B cell (primary cell): ENCODE measurements around the gene RFXAP. TPM values are rescaled to one million over a fixed set of nuclear protein-coding genes. Genes with fewer than 3 reads are reported as not detected.

Experiments
- ATAC-seq: fragments of 200-7000 bp; cut with Tn5 transposase; one replicate; pipeline ENCODE4 v1.10.0; 2021; ENCODE audit warnings: low read depth, mild to moderate bottlenecking, moderate number of reproducible peaks, moderate library complexity
- CTCF ChIA-PET: fragments of 350-600 bp; sonication (Branson Sonifier 250); formaldehyde crosslinking; loops from one replicate; lab custom pipeline; 2021; ENCODE audit warnings: antibody characterized with exemption, inconsistent platforms; lab: Charles Lee
- POLR2A ChIA-PET: fragments of 350-600 bp; sonication (Branson Sonifier 250); formaldehyde crosslinking; loops from one replicate; lab custom pipeline; 2021; ENCODE audit warnings: antibody characterized with exemption; lab: Charles Lee
- DNase-seq: peaks from one replicate; pipeline ENCODE4 v3.0.0; 2013
- H2AFZ ChIP-seq: 2 replicates; pipeline ENCODE4 v1.6.1; 2012; ENCODE audit warnings: mild to moderate bottlenecking, low read depth, low read length; ENCODE audit not compliant: insufficient read depth, poor library complexity, severe bottlenecking
- H3K27ac ChIP-seq, 2 donors: 1 replicate in 1 of 2; 2 replicates in 1 of 2; pipeline ENCODE4 v1.5.1; 2012 to 2013; ENCODE audit warnings: low read length in 2 of 2, mild to moderate bottlenecking in 2 of 2, moderate library complexity in 1 of 2
- H3K27me3 ChIP-seq, 4 experiments: fragments of 200-600 bp in 1 of 4; sonication (generic) in 1 of 4; replicated peaks in 1 of 4; 1 replicate in 2 of 4; 2 replicates in 2 of 4; pipeline versions ENCODE4 v1.6.1 to v1.7.0; 2013 to 2016; ENCODE audit warnings: low read length in 3 of 4, mild to moderate bottlenecking in 2 of 4, mixed read lengths in 1 of 4, moderate library complexity in 1 of 4; ENCODE audit not compliant: insufficient read depth in 4 of 4, control insufficient read depth in 3 of 4; ENCODE audit errors: control extremely low read depth in 1 of 4
- H3K36me3 ChIP-seq, 2 experiments: replicated peaks in 1 of 2; 1 replicate in 1 of 2; 2 replicates in 1 of 2; pipeline versions ENCODE4 v1.6.1 to v1.7.1; 2013; ENCODE audit warnings: low read length in 1 of 2; ENCODE audit not compliant: insufficient read depth in 2 of 2, control insufficient read depth in 1 of 2; ENCODE audit errors: control extremely low read depth in 1 of 2, extremely low read depth in 1 of 2
- H3K4me1 ChIP-seq, 2 donors: fragments of 200-600 bp in 1 of 2; sonication (generic) in 1 of 2; 1 replicate in 1 of 2; 2 replicates in 1 of 2; pipeline versions ENCODE4 v1.5.1 to v1.6.1; 2013 to 2017; ENCODE audit warnings: low read length in 2 of 2; ENCODE audit not compliant: control insufficient read depth in 2 of 2, insufficient read depth in 2 of 2
- H3K4me2 ChIP-seq: replicated peaks from 2 replicates; pipeline ENCODE3; 2012; ENCODE audit warnings: mild to moderate bottlenecking, low read depth, low read length; ENCODE audit not compliant: poor library complexity, severe bottlenecking
- H3K4me3 ChIP-seq, 5 experiments: fragments of 200-600 bp in 1 of 5; sonication (generic) in 1 of 5; 1 replicate in 3 of 5; 2 replicates in 2 of 5; pipeline versions ENCODE4 v1.5.1 to v1.7.0; 2011 to 2016; ENCODE audit warnings: low read length in 4 of 5, mild to moderate bottlenecking in 4 of 5, low read depth in 2 of 5, control low read depth in 1 of 5, moderate library complexity in 1 of 5; ENCODE audit not compliant: insufficient read depth in 1 of 5; ENCODE audit errors: control extremely low read depth in 1 of 5, extremely low read depth in 1 of 5
- H3K79me2 ChIP-seq: fragments of 200-600 bp; sonication (generic); one replicate; pipeline ENCODE4 v1.6.0; 2016; ENCODE audit warnings: low read length; ENCODE audit not compliant: control insufficient read depth, insufficient read depth
- H3K9ac ChIP-seq: fragments of 200-600 bp; sonication (generic); 2 replicates; pipeline ENCODE4 v1.6.1; 2017; ENCODE audit warnings: mild to moderate bottlenecking, low read length, moderate library complexity
- H3K9me3 ChIP-seq, 3 donors: one replicate each; pipeline versions ENCODE4 v1.6.1 to v1.7.1; 2013; ENCODE audit warnings: low read length in 2 of 3; ENCODE audit not compliant: control insufficient read depth in 2 of 3, insufficient read depth in 1 of 3; ENCODE audit errors: control extremely low read depth in 1 of 3
- H4K20me1 ChIP-seq: 2 replicates; pipeline ENCODE4 v1.6.0; 2012; ENCODE audit warnings: mild to moderate bottlenecking, low read length; ENCODE audit not compliant: insufficient read depth, control insufficient read depth, poor library complexity, severe bottlenecking
- H3K27ac Mint-ChIP-seq: one replicate; pipeline ENCODE4 v1.8.0; 2021; ENCODE audit warnings: mixed read lengths
- H3K27me3 Mint-ChIP-seq: one replicate; pipeline ENCODE4 v1.8.0; 2021; ENCODE audit warnings: mixed read lengths
- H3K4me1 Mint-ChIP-seq: one replicate; pipeline ENCODE4 v1.8.0; 2021; ENCODE audit warnings: mixed read lengths
- H3K4me3 Mint-ChIP-seq: one replicate; pipeline ENCODE4 v1.8.0; 2021; ENCODE audit warnings: mixed read lengths
- H3K9me3 Mint-ChIP-seq: one replicate; pipeline ENCODE4 v1.8.0; 2022; ENCODE audit warnings: mixed read lengths; ENCODE audit not compliant: insufficient read depth
- CTCF ChIP-seq: fragments of 200-600 bp; IDR thresholded peaks from one replicate; pipeline ENCODE4 v1.8.0; 2022; ENCODE audit warnings: antibody characterized with exemption, mild to moderate bottlenecking
- EZH2 ChIP-seq: IDR thresholded peaks from 2 replicates; pipeline ENCODE4 v1.6.1; 2012; ENCODE audit warnings: borderline replicate concordance, low read depth, mild to moderate bottlenecking, moderate library complexity, low read length; ENCODE audit not compliant: insufficient read depth, poor library complexity, severe bottlenecking
- WGBS: methylation state at CpG from one replicate; pipeline ENCODE4 v1.1.5; 2013; ENCODE audit warnings: missing lambda C conversion rate; ENCODE audit not compliant: insufficient coverage; 5-methylcytosine and 5-hydroxymethylcytosine counted together
- intact Hi-C: fragments of 100-400 bp; cut with micrococcal nuclease; formaldehyde crosslinking; loops from one replicate; pipeline ENCODE4 v1.10.0; 2022
- polyA plus RNA-seq: library from polyadenylated mRNA; depleted of rRNA; stranded (reverse); fragments of >200 nt; gene quantifications from 2 replicates; pipeline ENCODE4 v1.2.3, GENCODE V29; 2012
- total RNA-seq, 2 donors: library from RNA; stranded (reverse); fragments of 120-200 nt in 1 of 2; gene quantifications; 1 replicate in 1 of 2; 2 replicates in 1 of 2; pipeline versions ENCODE4 v1.2.3 to v1.2.4, GENCODE V29; 2013 to 2022

The RFXAP gene
- total and polyA plus RNA-seq, 2 donors (not counting 1 experiment from before 2014, with no cell fraction given), result 6.6 to 13.5 TPM

GRCh38 chr13:36839281-36839680, 20.3 kb downstream of the RFXAP start:
- Mint-ChIP-seq H3K27me3 (no peaks in the 10 kb centered on the region), H3K27ac (no peak overlapping the region), H3K4me1 (no peaks in the 10 kb centered on the region), H3K4me3 (no peak overlapping the region), H3K9me3 (no peaks in the 10 kb centered on the region)
- no peak overlapping the region for H3K4me2 ChIP-seq
- no peak for TF ChIP-seq EZH2
- TF ChIP-seq CTCF, result no peak
- intact Hi-C loops, result no loop called here
- DNase-seq, result no peak
- POLR2A ChIA-PET, result no interaction called here
- no peaks in the 10 kb centered on the region for H3K9me3 ChIP-seq
- no peak overlapping the region for H2AFZ ChIP-seq
- H3K36me3 ChIP-seq, result no peaks in the 10 kb centered on the region
- H4K20me1 ChIP-seq, result no peaks in the 10 kb centered on the region
- H3K4me1 ChIP-seq, result no peaks in the 10 kb centered on the region
- no peak for ATAC-seq
- H3K27ac ChIP-seq, result no peak overlapping the region
- H3K79me2 ChIP-seq, result no peaks in the 10 kb centered on the region
- no peak overlapping the region for H3K9ac ChIP-seq
- H3K4me3 ChIP-seq, result no peak overlapping the region
- CTCF ChIA-PET, result interaction anchor here (1.4 to 2.3 kb wide), 2 partner anchors 10 to 19 kb away, joined by 4 to 5 read pairs; no protein-coding TSS in a partner anchor
- WGBS, result 100% methylated on average over 1 of the region's 3 CpGs
- H3K27me3 ChIP-seq, result no peaks in the 10 kb centered on the region

GRCh38 chr13:36839981-36840380, 21.0 kb downstream of the RFXAP start:
- no peak for DNase-seq
- Mint-ChIP-seq H3K27ac (no peak overlapping the region), H3K4me3 (no peak overlapping the region), H3K27me3 (no peaks in the 10 kb centered on the region), H3K9me3 (no peaks in the 10 kb centered on the region), H3K4me1 (no peaks in the 10 kb centered on the region)
- Histone ChIP-seq H2AFZ (no peak overlapping the region), H3K9ac (no peak overlapping the region), H3K4me3 (no peak overlapping the region), H3K27me3 (no peaks in the 10 kb centered on the region), H3K4me1 (no peaks in the 10 kb centered on the region), H3K79me2 (no peaks in the 10 kb centered on the region), H3K4me2 (no peak overlapping the region), H3K27ac (no peak overlapping the region), H3K9me3 (no peaks in the 10 kb centered on the region), H3K36me3 (no peaks in the 10 kb centered on the region), H4K20me1 (no peaks in the 10 kb centered on the region)
- TF ChIP-seq EZH2 (no peak), CTCF (no peak)
- ChIA-PET CTCF (interaction anchor here (1.4 to 2.3 kb wide), 2 partner anchors 11 to 18 kb away, joined by 4 to 5 read pairs; no protein-coding TSS in a partner anchor), POLR2A (no interaction called here)
- no peak for ATAC-seq
- intact Hi-C loops, result loop anchor here (2.0 kb wide), 1 partner anchor 419 kb away; no protein-coding TSS in a partner anchor
- WGBS, result 86% methylated on average over 4 of the region's 12 CpGs
